ENCODE data around the gene DDHD1.
A peak's percentile ranks its signal among the peaks of the same experiment; 100 is the strongest.

Gene DDHD1

DNA sequence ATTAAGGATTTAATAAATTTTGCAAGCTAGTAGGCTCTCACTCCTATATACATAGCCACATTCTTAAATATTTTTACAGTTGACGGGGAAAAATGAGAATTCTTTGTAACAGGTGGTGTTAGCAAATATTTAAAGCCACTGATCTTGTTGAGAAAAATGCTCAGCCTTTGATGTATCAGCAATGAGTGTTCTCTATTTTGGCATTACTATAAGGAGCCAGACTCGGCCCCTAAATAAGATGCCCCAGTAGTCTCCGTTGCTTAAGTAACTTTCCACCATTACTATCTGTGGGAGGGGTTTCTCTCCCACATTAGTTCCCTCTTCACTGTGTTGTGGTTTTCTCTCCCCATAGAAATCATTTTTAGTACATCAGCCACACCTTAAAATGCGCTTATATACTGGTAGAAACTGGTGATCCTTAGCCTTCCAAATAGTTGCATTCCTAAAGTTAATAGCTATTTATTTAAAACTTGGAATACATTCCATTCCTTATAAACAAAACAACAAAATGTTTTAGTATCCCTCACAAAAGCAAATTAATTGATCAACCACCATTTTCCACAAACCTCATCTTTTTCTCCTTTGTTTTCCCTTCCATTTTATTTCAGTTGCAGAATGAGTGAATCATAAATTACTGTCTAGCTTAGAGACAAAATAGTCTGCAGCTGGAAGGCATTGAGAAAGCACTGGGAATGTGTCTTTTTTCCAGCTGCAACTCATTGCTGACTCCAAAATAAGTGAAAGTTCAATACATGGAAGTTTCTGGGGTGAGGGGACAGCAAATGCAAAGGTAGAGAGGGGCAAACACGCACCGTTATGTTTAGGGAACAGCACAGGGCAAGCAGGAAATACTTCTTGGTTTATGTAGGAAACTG is 117.5 kb downstream of the DDHD1 start:
- no peak overlapping the region for H3K4me3 ChIP-seq (replicated peaks; ENCODE audit: insufficient read depth, low read length)
- no peak overlapping the region for H3K27ac ChIP-seq (replicated peaks)
- no peaks in the 10 kb centered on the region for H3K27me3 ChIP-seq (ENCODE audit: insufficient read depth, poor library complexity, severe bottlenecking)
- TF ChIP-seq POLR2AphosphoS5 (IDR thresholded peaks at IDR 0.05; ENCODE audit: low read depth) (no peak), SPI1 (IDR thresholded peaks at IDR 0.05; ENCODE audit: borderline replicate concordance, low read depth) (no peak), GABPA (IDR thresholded peaks at IDR 0.05; ENCODE audit: low read depth) (no peak)
- TF ChIP-seq, protein P1, sequence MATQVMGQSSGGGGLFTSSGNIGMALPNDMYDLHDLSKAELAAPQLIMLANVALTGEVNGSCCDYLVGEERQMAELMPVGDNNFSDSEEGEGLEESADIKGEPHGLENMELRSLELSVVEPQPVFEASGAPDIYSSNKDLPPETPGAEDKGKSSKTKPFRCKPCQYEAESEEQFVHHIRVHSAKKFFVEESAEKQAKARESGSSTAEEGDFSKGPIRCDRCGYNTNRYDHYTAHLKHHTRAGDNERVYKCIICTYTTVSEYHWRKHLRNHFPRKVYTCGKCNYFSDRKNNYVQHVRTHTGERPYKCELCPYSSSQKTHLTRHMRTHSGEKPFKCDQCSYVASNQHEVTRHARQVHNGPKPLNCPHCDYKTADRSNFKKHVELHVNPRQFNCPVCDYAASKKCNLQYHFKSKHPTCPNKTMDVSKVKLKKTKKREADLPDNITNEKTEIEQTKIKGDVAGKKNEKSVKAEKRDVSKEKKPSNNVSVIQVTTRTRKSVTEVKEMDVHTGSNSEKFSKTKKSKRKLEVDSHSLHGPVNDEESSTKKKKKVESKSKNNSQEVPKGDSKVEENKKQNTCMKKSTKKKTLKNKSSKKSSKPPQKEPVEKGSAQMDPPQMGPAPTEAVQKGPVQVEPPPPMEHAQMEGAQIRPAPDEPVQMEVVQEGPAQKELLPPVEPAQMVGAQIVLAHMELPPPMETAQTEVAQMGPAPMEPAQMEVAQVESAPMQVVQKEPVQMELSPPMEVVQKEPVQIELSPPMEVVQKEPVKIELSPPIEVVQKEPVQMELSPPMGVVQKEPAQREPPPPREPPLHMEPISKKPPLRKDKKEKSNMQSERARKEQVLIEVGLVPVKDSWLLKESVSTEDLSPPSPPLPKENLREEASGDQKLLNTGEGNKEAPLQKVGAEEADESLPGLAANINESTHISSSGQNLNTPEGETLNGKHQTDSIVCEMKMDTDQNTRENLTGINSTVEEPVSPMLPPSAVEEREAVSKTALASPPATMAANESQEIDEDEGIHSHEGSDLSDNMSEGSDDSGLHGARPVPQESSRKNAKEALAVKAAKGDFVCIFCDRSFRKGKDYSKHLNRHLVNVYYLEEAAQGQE (IDR thresholded peaks at IDR 0.05; ENCODE audit: insufficient replicate concordance, low read depth), result no peak
- TF ChIP-seq, protein P2, sequence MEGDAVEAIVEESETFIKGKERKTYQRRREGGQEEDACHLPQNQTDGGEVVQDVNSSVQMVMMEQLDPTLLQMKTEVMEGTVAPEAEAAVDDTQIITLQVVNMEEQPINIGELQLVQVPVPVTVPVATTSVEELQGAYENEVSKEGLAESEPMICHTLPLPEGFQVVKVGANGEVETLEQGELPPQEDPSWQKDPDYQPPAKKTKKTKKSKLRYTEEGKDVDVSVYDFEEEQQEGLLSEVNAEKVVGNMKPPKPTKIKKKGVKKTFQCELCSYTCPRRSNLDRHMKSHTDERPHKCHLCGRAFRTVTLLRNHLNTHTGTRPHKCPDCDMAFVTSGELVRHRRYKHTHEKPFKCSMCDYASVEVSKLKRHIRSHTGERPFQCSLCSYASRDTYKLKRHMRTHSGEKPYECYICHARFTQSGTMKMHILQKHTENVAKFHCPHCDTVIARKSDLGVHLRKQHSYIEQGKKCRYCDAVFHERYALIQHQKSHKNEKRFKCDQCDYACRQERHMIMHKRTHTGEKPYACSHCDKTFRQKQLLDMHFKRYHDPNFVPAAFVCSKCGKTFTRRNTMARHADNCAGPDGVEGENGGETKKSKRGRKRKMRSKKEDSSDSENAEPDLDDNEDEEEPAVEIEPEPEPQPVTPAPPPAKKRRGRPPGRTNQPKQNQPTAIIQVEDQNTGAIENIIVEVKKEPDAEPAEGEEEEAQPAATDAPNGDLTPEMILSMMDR (IDR thresholded peaks at IDR 0.05; ENCODE audit: insufficient read depth, low read length), result no peak
- no peak for DNase-seq (ENCODE audit: low read depth in 1 of 2, low spot score in 1 of 2)

DNA sequence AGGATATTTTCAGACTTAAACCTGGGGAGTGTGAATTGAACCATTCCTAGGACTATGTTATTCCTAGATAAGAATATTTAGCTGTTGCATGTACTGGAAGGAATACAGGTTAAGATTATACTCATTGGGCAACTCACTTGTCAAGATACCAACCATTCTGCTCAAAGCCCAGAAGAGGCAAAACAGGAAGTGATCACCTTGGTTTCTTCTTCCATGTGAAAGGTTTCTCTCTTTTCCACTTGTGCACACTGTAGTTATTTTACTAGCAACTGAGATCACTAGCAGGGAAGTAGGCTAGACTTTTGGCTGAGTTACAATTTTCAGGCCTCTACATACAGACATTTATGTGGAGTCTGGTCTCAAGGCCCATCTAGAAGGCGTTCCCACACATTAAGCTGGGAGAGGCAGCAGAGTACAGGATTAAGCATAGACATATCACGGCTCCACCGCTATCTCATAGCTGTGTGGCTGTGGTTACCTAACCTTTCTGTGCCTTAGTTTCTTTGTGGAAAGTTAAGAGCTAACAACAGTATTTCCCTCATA is 118.4 kb downstream of the DDHD1 start:
- no peak for DNase-seq (ENCODE audit: low read depth in 1 of 2, low spot score in 1 of 2)
- TF ChIP-seq SPI1 (IDR thresholded peaks at IDR 0.05; ENCODE audit: borderline replicate concordance, low read depth) (peak; percentile 36; the same call in 1 of the 2 replicates), GABPA (IDR thresholded peaks at IDR 0.05; ENCODE audit: low read depth) (no peak)
- no peaks in the 10 kb centered on the region for H3K27me3 ChIP-seq (ENCODE audit: insufficient read depth, poor library complexity, severe bottlenecking)

DNA sequence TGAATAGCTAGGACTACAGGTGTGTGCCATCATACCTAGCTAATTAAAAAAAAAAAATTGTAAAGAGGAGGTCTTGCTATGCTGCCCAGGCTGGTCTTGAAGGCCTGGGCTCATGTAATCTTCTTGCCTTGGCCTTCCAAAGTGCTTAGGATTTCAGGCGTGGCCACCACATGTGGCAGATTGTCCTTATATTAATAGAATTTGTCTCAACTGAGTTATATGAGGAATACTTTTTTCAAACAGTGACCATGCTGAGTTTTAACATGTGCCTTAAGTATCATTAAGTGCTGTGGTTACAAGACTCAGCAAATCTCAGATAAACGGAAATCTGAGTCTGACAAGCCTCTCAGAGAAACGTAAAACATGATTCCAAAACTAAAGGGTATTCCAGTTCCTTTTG is 119.1 kb downstream of the DDHD1 start:
- TF ChIP-seq POLR2AphosphoS5 (IDR thresholded peaks at IDR 0.05; ENCODE audit: low read depth), result no peak

More for the DNA sequence above, 118.4 kb downstream of the DDHD1 start:
- Histone ChIP-seq H3K4me3 (replicated peaks; ENCODE audit: insufficient read depth, low read length) (no peak overlapping the region), H3K27ac (replicated peaks) (no peak overlapping the region)

DNA sequence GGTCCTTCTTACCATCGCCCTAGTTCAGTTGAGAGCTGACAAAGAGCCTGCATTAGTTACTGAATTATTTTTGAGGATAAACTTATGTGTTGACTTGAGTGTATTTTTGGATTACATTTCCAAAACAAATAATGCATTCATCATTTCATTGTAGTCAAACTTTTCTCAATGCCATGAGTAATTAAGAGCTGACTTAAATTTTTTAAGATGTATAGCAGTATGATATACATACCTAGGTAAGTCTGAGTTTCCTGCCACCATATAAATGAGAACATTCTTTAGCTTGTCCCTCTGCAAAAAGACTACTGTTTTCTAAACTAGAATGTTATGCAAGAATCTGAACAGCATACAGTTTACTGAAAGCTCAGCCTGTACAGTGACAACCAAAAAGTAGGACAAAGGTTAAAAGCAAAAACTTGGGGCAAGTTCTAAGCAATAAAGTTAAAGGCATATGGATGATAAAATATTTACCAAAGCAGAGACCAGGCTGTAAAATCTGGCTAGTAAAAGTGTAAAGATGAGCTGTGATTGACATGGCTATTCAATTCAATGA is 120.2 kb downstream of the DDHD1 start:
- no peak for DNase-seq (ENCODE audit: low read depth in 1 of 2, low spot score in 1 of 2)
- H3K27me3 ChIP-seq (ENCODE audit: insufficient read depth, poor library complexity, severe bottlenecking), result no peaks in the 10 kb centered on the region
- no peak for TF ChIP-seq SPI1 (IDR thresholded peaks at IDR 0.05; ENCODE audit: borderline replicate concordance, low read depth)
- TF ChIP-seq GABPA (IDR thresholded peaks at IDR 0.05; ENCODE audit: low read depth), result no peak
- TF ChIP-seq, protein P1 (IDR thresholded peaks at IDR 0.05; ENCODE audit: insufficient replicate concordance, low read depth), result no peak
- H3K4me3 ChIP-seq (replicated peaks; ENCODE audit: insufficient read depth, low read length), result no peak overlapping the region
- H3K27ac ChIP-seq (replicated peaks), result no peak overlapping the region

More for the DNA sequence above, 119.1 kb downstream of the DDHD1 start:
- Histone ChIP-seq H3K4me3 (replicated peaks; ENCODE audit: insufficient read depth, low read length) (no peak overlapping the region), H3K27ac (replicated peaks) (no peak overlapping the region), H3K27me3 (ENCODE audit: insufficient read depth, poor library complexity, severe bottlenecking) (no peaks in the 10 kb centered on the region)
- DNase-seq (ENCODE audit: low read depth in 1 of 2, low spot score in 1 of 2), result no peak

DNA sequence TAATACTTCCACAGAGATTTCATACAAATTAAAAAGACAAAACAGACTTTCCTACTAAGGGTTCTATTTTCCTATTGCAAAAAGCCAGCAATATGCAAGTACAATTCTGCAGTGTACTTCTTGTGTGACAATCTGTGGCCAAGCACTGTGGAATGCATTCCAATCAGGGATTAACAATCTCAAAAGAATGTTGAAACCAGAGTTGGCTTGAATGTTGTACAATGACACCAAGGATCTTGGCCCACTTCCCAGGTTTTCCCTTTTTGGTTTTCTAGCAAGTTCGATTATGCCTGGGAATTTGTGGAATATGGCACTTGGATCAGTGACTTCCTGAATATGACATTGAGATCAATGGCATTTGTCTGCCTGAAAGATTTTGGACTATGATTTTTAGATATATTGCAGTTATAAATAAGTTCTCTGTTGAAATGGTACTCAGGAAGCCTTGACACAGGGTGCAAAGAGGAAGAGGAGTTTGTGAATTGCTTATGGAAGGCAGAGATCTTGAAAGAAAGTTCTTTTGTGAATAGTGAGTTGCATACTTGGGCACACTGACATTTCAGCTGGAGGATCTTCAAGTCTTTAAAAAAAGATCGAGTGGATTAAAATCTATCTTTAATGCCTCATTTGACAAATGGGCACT is 120.8 kb downstream of the DDHD1 start:
- Histone ChIP-seq H3K27ac (replicated peaks) (no peak overlapping the region), H3K27me3 (ENCODE audit: insufficient read depth, poor library complexity, severe bottlenecking) (no peaks in the 10 kb centered on the region), H3K4me3 (replicated peaks; ENCODE audit: insufficient read depth, low read length) (no peak overlapping the region)
- no peak for DNase-seq (ENCODE audit: low read depth in 1 of 2, low spot score in 1 of 2)
- TF ChIP-seq, protein P2 (IDR thresholded peaks at IDR 0.05; ENCODE audit: insufficient read depth, low read length), result no peak
- no peak for TF ChIP-seq POLR2AphosphoS5 (IDR thresholded peaks at IDR 0.05; ENCODE audit: low read depth)
- TF ChIP-seq, protein P1 (IDR thresholded peaks at IDR 0.05; ENCODE audit: insufficient replicate concordance, low read depth), result no peak
- TF ChIP-seq GABPA (IDR thresholded peaks at IDR 0.05; ENCODE audit: low read depth), result no peak
- no peak for TF ChIP-seq SPI1 (IDR thresholded peaks at IDR 0.05; ENCODE audit: borderline replicate concordance, low read depth)

All from HL-60 (cell line).